Spleen (tissue), 7 donors: ENCODE data around the gene C6orf62.

Experiments used
- CTCF ChIP-seq, 11 experiments: fragments of 200-600 bp in 7 of 11; fragments of 450-650 bp in 4 of 11; sonication (generic) in 4 of 11; IDR thresholded peaks in 8 of 11; conservative IDR thresholded peaks in 3 of 11; 1 replicate in 7 of 11; 2 replicates in 4 of 11; pipeline versions ENCODE4 v1.4.0 to v1.8.0; 2016 to 2021; ENCODE audit warnings: antibody characterized with exemption in 11 of 11, inconsistent platforms in 4 of 11, mild to moderate bottlenecking in 1 of 11
- POLR2AphosphoS5 ChIP-seq, 3 donors: sonication (generic); formaldehyde crosslinking; IDR thresholded peaks; one replicate each; pipeline ENCODE4 v1.5.1; 2017; ENCODE audit warnings: antibody characterized with exemption in 3 of 3
- donor health status: DM: no; HTN: no; CAD: no; lungs with moderate emphysema.
- donor health status: DM: no; HTN: no; CAD: no.
- donor health status: DM: no; HTN: no; CAD: no.

GRCh38 chr6:24757611-24758010 lies 38.7 kb upstream of the C6orf62 start:
- no peak for TF ChIP-seq CTCF (IDR thresholded peaks at IDR 0.05 in 8 of 11, conservative IDR thresholded peaks at IDR 0.05 in 3 of 11)
- no peak for TF ChIP-seq POLR2AphosphoS5 (IDR thresholded peaks at IDR 0.05)
